ENCODE data around the gene ST3GAL2.

Gene ST3GAL2

GRCh38 chr16:70437017-70437581 lies 1.8 kb downstream of the ST3GAL2 start:
- DNase-seq = no peak

GRCh38 chr16:70434484-70435260 lies 4.2 kb downstream of the ST3GAL2 start:
- no peak for DNase-seq

- DNase-seq = no peak
Observed at GRCh38 chr16:70433458-70434103, 5.3 kb downstream of the ST3GAL2 start.

DNA sequence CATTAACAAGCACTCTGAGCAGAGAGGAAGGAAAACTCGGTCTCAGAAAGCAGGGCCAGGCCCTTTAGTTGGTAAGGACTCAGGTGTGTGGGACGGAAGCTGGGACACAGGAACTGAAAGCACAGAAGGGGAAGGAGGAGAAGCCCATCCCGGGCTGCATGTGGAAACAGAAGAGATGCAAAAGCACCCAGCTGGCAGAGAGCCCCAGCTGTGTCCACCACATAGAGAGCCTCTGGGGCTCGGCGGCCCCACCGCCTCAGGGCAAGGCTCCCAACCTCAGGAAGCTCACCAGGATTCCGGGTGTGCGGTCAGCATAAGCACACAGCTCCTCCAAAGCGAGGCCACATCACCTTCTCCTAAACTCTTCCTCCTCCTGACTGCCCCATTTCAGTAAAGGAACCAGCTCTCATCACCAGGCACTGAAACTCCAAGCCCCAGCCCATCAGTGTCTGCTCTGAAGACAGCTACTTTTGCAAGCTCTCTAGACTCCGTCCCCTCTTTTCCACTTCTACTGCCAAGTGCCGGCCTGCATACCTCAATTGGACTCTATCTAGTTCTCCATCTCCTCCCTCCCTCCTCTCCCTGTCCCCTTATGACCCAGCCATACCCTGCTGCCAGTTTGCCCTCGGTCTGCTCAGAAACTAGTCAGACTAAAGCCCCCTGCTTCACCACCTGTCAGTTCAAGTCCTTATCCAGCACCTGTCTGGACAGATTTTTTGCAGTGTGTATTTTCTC lies 6.0 kb downstream of the ST3GAL2 start:
- no peak for DNase-seq

DNA sequence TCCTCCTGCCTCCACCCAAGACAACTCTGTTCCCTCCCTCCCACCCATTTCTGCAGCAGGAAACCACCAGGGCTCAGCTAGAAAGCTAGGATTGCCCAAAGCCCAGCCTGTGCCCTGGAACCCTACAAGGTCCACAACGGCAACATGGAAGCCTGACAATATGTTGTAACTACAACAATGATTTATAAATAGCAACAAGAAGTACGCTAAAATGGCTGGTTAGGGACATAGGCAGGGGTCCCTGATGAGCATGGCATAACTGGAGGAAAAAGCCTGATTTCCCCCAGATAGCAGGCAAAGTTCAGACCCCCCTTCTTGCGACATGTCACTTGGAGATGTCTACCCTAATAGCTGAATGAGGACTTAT lies 6.6 kb downstream of the ST3GAL2 start:
- no peak for DNase-seq

GRCh38 chr16:70430667-70431536 lies 8.0 kb downstream of the ST3GAL2 start:
- no peak for DNase-seq

GRCh38 chr16:70429888-70430666 lies 8.8 kb downstream of the ST3GAL2 start:
- DNase-seq = no peak

GRCh38 chr16:70428178-70428998 lies 10.5 kb downstream of the ST3GAL2 start:
- no peak for DNase-seq

DNA sequence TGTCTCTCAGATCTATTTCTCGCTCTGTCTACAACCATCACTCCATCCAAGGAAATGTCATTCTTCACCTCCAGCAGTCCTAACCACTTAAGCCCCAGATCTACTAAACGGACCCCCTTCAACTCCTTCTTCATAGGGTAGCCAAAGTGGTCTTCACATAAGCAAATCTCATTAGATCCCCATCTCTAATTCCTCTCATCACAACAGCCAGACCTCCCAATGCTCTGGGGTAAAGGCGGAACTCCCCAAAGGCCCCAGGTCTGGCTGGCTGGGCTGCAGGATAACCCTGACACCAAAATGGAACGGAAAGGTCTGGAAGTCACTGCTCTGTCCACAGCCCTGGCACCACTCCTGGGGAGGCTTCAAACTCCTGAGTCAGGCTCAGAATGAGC lies 11.1 kb downstream of the ST3GAL2 start:
- DNase-seq = no peak

DNA sequence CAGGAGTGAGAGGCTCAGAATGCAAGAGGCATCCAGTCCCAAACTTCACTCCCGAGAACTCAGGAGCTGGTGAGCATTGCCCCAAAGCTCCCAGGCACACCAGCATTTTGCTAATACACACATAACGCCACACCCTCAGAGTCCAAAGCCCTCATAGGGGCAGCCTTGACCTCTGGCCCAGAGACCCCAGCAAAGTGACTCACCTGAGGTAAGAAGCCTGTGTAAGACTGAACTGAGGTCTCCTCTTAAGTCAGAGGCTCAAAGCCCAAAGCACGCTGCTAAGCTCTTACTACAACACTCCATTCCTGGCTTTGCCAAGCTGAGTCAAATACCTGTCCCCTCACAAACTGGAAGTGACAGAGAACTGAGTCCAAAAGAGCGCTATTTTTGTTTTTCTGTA lies 16.4 kb downstream of the ST3GAL2 start:
- no peak for DNase-seq

DNA sequence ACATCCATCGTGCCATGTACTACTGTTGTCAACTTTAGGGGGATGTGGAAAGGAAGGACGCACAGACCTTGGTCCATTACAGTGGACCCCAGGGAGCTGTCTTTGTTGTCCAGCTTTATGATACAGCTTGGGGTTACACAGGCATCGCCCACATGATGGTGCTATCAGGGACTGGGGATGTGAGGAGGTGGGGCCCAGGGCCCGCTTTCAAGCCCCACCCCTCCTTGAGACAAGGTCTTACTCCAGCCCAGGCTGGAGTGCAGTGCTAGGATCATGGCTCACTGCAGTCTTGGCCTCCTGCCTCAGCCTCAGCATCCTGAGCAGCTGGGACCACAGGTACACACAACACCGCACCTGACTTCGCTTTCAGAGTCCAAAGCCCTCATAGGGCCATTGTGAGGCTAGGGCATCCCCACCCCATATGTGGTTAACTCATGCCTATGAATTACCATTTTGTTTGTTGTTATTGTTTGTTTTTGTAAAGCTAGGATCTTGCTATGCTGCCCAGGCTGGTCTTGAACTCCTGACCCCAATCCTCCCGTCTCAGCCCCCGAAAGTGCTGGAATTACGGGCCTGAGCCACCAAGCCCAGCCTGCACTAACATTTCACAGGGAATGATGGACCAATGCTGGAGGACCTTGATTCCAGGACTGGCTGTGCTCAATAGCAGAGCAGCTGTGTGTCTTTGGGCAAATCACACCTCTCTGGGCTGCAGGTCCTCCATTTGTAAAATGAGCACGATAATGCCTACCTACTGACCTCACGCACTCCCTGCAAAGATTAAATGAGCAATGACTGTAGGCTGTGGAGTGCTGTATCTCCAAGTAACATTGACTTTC lies 17.2 kb downstream of the ST3GAL2 start:
- no peak for DNase-seq

GRCh38 chr16:70421014-70421413 lies 17.9 kb downstream of the ST3GAL2 start:
- no peak for DNase-seq

DNA sequence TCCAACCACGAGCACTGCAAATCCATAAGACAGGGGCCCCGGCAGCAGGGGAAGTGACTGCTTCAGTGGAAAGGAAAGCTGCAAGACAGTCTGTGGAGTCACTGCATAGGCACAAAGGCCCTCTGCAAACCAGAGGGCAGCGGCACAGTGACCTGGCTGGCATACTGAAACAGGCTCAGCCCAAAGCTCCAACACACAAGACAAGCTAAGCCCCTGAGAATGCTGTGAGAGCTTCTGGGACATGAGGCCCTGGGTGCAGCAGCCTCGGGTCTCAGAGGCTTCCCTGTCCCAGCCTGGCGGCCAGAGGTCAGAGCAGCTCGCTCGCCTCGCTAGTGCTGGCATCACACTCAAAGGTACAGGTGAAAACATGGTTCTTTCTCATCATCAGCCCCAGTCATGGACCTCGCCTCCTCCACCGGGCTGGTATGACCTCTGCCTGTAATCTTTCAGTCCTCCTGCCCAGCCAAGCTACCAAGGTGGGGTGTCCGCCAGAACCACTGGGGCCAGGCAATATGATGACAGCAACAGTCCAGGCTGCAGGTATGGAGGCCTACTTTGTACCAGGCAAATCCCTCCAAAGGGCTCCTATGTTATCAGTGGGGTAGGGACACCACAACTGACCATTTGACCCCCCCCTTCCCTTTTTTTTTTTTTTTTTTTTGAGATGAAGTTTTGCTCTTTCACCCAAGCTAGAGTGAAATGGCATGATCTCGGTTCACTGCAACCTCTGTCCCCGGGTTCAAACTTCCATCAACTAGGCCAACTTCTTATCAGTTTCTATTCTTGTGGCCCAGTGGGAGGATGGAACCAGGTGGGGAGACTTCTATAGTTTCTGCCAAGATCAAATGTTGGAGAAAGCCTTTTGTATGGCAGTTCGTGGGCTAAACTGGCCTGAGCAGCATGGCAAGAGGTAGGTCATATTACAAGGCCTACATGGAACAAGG lies 19.2 kb downstream of the ST3GAL2 start:
- no peak for DNase-seq

DNA sequence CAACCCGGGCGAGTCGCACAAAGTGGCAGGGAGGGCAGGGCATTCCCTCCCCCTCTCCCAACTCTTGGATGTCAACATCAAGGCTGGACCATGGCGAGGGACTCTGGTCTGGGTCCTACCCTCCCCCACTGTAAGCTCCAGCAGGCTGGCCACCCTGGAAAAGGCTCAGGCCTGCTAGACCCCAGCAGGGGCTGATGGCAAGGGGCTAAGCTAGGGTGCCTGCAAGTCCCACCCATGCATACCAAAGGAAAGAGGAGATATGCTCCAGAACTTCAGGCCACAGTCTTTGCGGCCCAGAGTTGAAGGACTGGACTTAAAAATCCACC lies 19.9 kb downstream of the ST3GAL2 start:
- no peak for DNase-seq

GRCh38 chr16:70418274-70418992 lies 20.5 kb downstream of the ST3GAL2 start:
- DNase-seq = no peak

- DNase-seq = no peak
Observed at GRCh38 chr16:70417661-70418060, 21.2 kb downstream of the ST3GAL2 start.

- no peak for DNase-seq
Observed at GRCh38 chr16:70416748-70417616, 21.9 kb downstream of the ST3GAL2 start.

Data from cortex of kidney (tissue), 1 donor.